Astrocyte (in vitro differentiated cells and primary cell): Measurements from ENCODE around the gene CBFA2T2. TPM values are rescaled to one million over a fixed set of nuclear protein-coding genes. Genes with fewer than 3 reads are reported as not detected.

ENCODE experiments used
- DNase-seq: peaks from one replicate; pipeline ENCODE4 v3.0.0-alpha.2; 2010; ENCODE audit warnings: low read depth
- FAIRE-seq: peaks from 2 replicates; lab custom pipeline; 2011; peaks lifted over from hg19 to GRCh38; lab: Jason Lieb, UNC
- H2AFZ ChIP-seq: 2 replicates; pipeline ENCODE4 v1.6.0; 2012; ENCODE audit warnings: low read depth, low read length, inconsistent platforms
- H3K27ac ChIP-seq: 2 replicates; pipeline ENCODE4 v1.5.1; 2011; ENCODE audit warnings: low read depth, low read length, inconsistent platforms
- H3K27me3 ChIP-seq: 2 replicates; pipeline ENCODE4 v1.6.0; 2011; ENCODE audit warnings: low read length, inconsistent platforms; ENCODE audit not compliant: insufficient read depth
- H3K36me3 ChIP-seq: 2 replicates; pipeline ENCODE4 v1.5.1; 2011; ENCODE audit warnings: low read length, inconsistent platforms; ENCODE audit not compliant: insufficient read depth
- H3K4me1 ChIP-seq: 2 replicates; pipeline ENCODE4 v1.5.1; 2011; ENCODE audit warnings: low read length, inconsistent platforms; ENCODE audit not compliant: insufficient read depth
- H3K4me2 ChIP-seq: 2 replicates; pipeline ENCODE4 v1.6.0; 2012; ENCODE audit warnings: low read length, inconsistent platforms
- H3K4me3 ChIP-seq: 2 replicates; pipeline ENCODE4 v1.5.1; 2011; ENCODE audit warnings: low read depth, mild to moderate bottlenecking, low read length, inconsistent platforms; ENCODE audit not compliant: insufficient read depth
- H3K79me2 ChIP-seq: 2 replicates; pipeline ENCODE4 v1.6.0; 2012; ENCODE audit warnings: mild to moderate bottlenecking, low read length, inconsistent platforms; ENCODE audit not compliant: insufficient read depth
- H3K9ac ChIP-seq: 2 replicates; pipeline ENCODE4 v1.6.0; 2012; ENCODE audit warnings: mild to moderate bottlenecking, low read length, inconsistent platforms
- H3K9me3 ChIP-seq: 2 replicates; pipeline ENCODE4 v1.5.1; 2012; ENCODE audit warnings: low read depth, mild to moderate bottlenecking, low read length, inconsistent platforms; ENCODE audit not compliant: insufficient read depth
- H4K20me1 ChIP-seq: 2 replicates; pipeline ENCODE4 v1.6.0; 2012; ENCODE audit warnings: low read length, inconsistent platforms; ENCODE audit not compliant: insufficient read depth
- H3K27ac Mint-ChIP-seq: one replicate; pipeline ENCODE4 v1.8.0; 2021; ENCODE audit warnings: mild to moderate bottlenecking, mixed read lengths; ENCODE audit not compliant: unreplicated experiment
- H3K27me3 Mint-ChIP-seq: one replicate; pipeline ENCODE4 v1.8.0; 2021; ENCODE audit warnings: low read depth, mixed read lengths; ENCODE audit not compliant: unreplicated experiment
- H3K36me3 Mint-ChIP-seq: one replicate; pipeline ENCODE4 v1.8.0; 2021; ENCODE audit warnings: low read depth, mixed read lengths; ENCODE audit not compliant: unreplicated experiment
- H3K4me1 Mint-ChIP-seq: one replicate; pipeline ENCODE4 v1.8.0; 2021; ENCODE audit warnings: low read depth, mixed read lengths; ENCODE audit not compliant: unreplicated experiment
- H3K4me3 Mint-ChIP-seq: one replicate; pipeline ENCODE4 v1.8.0; 2021; ENCODE audit warnings: mild to moderate bottlenecking, moderate library complexity, mixed read lengths; ENCODE audit not compliant: unreplicated experiment
- H3K9me3 Mint-ChIP-seq: one replicate; pipeline ENCODE4 v1.8.0; 2021; ENCODE audit warnings: mild to moderate bottlenecking, mixed read lengths; ENCODE audit not compliant: unreplicated experiment
- EZH2 ChIP-seq: IDR thresholded peaks from 2 replicates; pipeline ENCODE4 v1.6.1; 2012; ENCODE audit warnings: mild to moderate bottlenecking, low read length, inconsistent platforms; ENCODE audit not compliant: insufficient read depth
- total RNA-seq: library from RNA; stranded (reverse); gene quantifications from 2 replicates; pipeline ENCODE4 v1.2.1, GENCODE V29; 2021
- TF ChIP-seq, protein P1 (sequence below): IDR thresholded peaks from 2 replicates; pipeline ENCODE4 v1.5.1; 2011; ENCODE audit warnings: low read depth, mild to moderate bottlenecking, inconsistent platforms, low read length, moderate library complexity; ENCODE audit not compliant: insufficient read depth

The CBFA2T2 gene
- total RNA-seq, 1 donor from 2014 or later = 14.6 TPM

DNA sequence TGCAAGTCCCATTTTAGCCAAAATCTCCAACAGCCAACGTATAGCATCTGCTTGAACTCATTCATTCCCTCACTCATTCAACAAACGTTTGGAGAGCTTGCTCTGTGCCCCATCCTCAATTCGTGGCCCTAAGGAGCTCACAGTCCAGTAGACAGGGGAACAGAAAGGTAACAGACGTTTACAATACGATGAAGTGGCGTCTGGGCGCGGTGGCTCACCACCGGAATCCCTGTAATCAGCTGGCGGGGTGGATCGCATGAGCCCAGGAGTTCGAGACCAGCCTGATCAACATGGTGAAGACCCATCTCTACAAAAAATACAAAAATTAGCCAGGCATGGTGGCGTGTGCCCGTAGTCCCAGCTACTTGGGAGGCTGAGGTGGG is 197.1 kb downstream of the CBFA2T2 start:
- Mint-ChIP-seq H3K4me1 (peaks cover 7% of the 10 kb centered on the region), H3K36me3 (no peaks in the 10 kb centered on the region), H3K4me3 (peak overlapping the region; percentile 87), H3K27ac (peak overlapping the region; percentile 75), H3K27me3 (peaks cover 3% of the 10 kb centered on the region), H3K9me3 (no peaks in the 10 kb centered on the region)
- TF ChIP-seq, protein P1, sequence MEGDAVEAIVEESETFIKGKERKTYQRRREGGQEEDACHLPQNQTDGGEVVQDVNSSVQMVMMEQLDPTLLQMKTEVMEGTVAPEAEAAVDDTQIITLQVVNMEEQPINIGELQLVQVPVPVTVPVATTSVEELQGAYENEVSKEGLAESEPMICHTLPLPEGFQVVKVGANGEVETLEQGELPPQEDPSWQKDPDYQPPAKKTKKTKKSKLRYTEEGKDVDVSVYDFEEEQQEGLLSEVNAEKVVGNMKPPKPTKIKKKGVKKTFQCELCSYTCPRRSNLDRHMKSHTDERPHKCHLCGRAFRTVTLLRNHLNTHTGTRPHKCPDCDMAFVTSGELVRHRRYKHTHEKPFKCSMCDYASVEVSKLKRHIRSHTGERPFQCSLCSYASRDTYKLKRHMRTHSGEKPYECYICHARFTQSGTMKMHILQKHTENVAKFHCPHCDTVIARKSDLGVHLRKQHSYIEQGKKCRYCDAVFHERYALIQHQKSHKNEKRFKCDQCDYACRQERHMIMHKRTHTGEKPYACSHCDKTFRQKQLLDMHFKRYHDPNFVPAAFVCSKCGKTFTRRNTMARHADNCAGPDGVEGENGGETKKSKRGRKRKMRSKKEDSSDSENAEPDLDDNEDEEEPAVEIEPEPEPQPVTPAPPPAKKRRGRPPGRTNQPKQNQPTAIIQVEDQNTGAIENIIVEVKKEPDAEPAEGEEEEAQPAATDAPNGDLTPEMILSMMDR = no peak
- TF ChIP-seq EZH2 = no peak
- Histone ChIP-seq H3K4me2 (peak overlapping the region; percentile 84), H3K79me2 (peaks cover 10% of the 10 kb centered on the region), H3K9ac (peak overlapping the region; percentile 34), H3K4me3 (peak overlapping the region; percentile 54), H3K4me1 (peaks cover 22% of the 10 kb centered on the region), H3K27me3 (no peaks in the 10 kb centered on the region), H3K27ac (no peak overlapping the region), H2AFZ (peak overlapping the region; percentile 87), H4K20me1 (peaks cover 14% of the 10 kb centered on the region), H3K9me3 (no peaks in the 10 kb centered on the region), H3K36me3 (no peaks in the 10 kb centered on the region)
- FAIRE-seq = no peak
- no peak for DNase-seq

DNA sequence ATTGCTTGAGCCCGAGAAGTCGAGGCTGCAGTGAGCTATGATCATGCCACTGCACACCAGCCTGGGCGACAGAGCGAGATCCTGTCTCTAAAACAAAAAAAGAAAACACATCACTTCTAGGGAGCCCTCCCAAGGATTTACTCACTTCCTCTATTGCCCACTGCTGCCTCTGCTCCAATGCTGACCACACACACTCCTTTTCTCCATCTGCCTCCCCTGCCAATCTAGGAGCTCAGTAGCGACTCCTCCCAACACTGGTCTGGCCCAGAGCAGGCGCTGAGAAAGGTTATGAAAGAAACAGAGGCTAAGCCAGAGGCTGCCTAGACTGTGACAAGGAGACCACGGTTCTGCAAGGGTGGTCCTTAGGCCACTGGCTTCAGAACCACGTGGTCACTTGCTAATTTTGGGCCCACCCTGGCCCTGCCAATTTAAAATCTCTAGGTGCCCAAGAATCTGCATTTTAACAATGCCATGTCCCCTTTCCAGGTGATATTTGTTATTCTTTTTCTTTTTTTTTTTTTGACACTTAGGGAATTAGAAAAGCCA is 197.5 kb downstream of the CBFA2T2 start:
- Histone ChIP-seq H3K27ac (no peak overlapping the region), H3K4me2 (peak overlapping the region; percentile 16)
- H3K27me3 Mint-ChIP-seq = peaks cover 3% of the 10 kb centered on the region

More for the DNA sequence above, 197.5 kb downstream of the CBFA2T2 start:
- peak overlapping the region; percentile 87 for H3K4me3 Mint-ChIP-seq
- H3K36me3 Mint-ChIP-seq = peaks cover 2% of the 10 kb centered on the region
- H3K9me3 ChIP-seq = no peaks in the 10 kb centered on the region
- TF ChIP-seq EZH2 = no peak
- TF ChIP-seq, protein P1 = no peak
- H3K4me3 ChIP-seq = no peak overlapping the region
- H3K4me1 Mint-ChIP-seq = peaks cover 7% of the 10 kb centered on the region
- H4K20me1 ChIP-seq = peaks cover 10% of the 10 kb centered on the region
- FAIRE-seq = no peak
- H3K4me1 ChIP-seq = peaks cover 22% of the 10 kb centered on the region
- H3K79me2 ChIP-seq = peaks cover 10% of the 10 kb centered on the region
- DNase-seq = no peak
- H3K9me3 Mint-ChIP-seq = no peaks in the 10 kb centered on the region
- no peak overlapping the region for H2AFZ ChIP-seq
- H3K36me3 ChIP-seq = no peaks in the 10 kb centered on the region
- no peak overlapping the region for H3K9ac ChIP-seq
- H3K27me3 ChIP-seq = no peaks in the 10 kb centered on the region
- H3K27ac Mint-ChIP-seq = peak overlapping the region; percentile 75
